ENCODE measurements around the gene PRKCZ. TPM values are rescaled to one million over a fixed set of nuclear protein-coding genes. Genes with fewer than 3 reads are reported as not detected.
A peak's percentile ranks its signal among the peaks of the same experiment; 100 is the strongest.

PRKCZ gene
- total and polyA plus RNA-seq, 9 of the 15 experiments (the other 6 are each of a cell fraction or from before 2014, with no cell fraction given) = 0.07 to 3.1 (median 1.3) TPM

DNA sequence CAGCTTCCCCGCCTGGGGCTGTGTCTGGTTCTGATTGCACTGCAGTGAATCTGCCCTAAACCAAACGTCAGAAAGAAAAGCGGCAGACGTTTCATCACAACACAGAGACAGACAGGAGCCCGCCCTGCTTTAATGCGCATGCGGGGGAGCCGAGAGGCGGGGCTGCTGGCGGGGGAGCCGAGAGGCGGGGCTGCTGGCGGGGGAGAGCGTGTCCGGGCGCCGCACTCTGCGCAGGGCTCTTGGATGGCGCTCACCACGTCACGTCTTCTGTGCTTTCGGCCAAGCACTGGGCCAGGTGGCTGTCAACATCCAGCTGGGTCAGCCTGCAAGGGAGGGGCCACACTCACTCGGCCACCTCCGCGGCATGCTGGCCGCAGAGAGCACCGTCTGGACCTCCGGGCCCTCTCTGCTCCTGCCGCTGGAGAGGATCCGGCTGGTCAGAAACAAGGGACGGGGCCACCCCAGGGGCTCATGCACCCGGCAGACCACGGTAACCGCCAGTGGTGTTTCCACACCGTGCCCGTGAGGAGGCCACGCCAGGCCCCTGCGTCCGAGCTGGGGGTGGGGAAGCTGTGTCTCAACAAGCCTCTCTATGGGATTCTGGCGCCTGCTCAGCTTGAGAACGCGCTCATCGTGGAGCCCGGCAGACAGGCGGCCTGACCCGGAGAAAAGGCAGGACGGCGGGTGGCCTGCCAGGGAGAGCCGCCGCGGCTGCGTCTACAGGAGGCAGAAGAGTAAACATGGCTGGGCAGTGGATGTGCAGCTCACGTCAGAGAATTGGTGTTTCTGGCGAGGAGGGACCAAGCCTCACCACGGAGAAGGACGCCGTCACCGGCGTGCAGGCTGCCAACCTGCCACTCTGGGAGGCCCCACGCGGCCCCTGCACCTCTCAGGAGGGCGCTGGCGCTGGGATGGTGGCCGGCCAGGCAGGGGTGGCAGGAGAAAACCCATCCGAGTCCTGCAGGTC, 139.5 kb downstream of the PRKCZ start (continued):
- TF ChIP-seq, protein P1, sequence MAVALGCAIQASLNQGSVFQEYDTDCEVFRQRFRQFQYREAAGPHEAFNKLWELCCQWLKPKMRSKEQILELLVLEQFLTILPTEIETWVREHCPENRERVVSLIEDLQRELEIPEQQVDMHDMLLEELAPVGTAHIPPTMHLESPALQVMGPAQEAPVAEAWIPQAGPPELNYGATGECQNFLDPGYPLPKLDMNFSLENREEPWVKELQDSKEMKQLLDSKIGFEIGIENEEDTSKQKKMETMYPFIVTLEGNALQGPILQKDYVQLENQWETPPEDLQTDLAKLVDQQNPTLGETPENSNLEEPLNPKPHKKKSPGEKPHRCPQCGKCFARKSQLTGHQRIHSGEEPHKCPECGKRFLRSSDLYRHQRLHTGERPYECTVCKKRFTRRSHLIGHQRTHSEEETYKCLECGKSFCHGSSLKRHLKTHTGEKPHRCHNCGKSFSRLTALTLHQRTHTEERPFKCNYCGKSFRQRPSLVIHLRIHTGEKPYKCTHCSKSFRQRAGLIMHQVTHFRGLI (CRISPR knock-in tag; IDR thresholded peaks at IDR 0.05) = no peak
- TF ChIP-seq CBFA2T3 (IDR thresholded peaks at IDR 0.05) = peak; percentile 57; the same call in 1 of the 2 replicates
- TF ChIP-seq, protein P2, sequence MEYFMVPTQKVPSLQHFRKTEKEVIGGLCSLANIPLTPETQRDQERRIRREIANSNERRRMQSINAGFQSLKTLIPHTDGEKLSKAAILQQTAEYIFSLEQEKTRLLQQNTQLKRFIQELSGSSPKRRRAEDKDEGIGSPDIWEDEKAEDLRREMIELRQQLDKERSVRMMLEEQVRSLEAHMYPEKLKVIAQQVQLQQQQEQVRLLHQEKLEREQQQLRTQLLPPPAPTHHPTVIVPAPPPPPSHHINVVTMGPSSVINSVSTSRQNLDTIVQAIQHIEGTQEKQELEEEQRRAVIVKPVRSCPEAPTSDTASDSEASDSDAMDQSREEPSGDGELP (CRISPR knock-in tag; IDR thresholded peaks at IDR 0.05; ENCODE audit: borderline replicate concordance) = peak; percentile 100
- no peak for TF ChIP-seq RBM25 (IDR thresholded peaks at IDR 0.05; ENCODE audit: low read depth, low read length, severe bottlenecking)
- peak; percentile 74; the same call in 1 of the 2 replicates for TF ChIP-seq MXI1 (IDR thresholded peaks at IDR 0.05; ENCODE audit: low read depth, low read length)
- no peak for TF ChIP-seq SP2 (IDR thresholded peaks at IDR 0.05; ENCODE audit: extremely low read depth, low read depth, low read length, poor library complexity, severe bottlenecking)
- TF ChIP-seq KLF1 (tag; IDR thresholded peaks at IDR 0.05) = no peak
- TF ChIP-seq MCM5 (IDR thresholded peaks at IDR 0.05; ENCODE audit: low read depth) = no peak
- TF ChIP-seq, protein P3, sequence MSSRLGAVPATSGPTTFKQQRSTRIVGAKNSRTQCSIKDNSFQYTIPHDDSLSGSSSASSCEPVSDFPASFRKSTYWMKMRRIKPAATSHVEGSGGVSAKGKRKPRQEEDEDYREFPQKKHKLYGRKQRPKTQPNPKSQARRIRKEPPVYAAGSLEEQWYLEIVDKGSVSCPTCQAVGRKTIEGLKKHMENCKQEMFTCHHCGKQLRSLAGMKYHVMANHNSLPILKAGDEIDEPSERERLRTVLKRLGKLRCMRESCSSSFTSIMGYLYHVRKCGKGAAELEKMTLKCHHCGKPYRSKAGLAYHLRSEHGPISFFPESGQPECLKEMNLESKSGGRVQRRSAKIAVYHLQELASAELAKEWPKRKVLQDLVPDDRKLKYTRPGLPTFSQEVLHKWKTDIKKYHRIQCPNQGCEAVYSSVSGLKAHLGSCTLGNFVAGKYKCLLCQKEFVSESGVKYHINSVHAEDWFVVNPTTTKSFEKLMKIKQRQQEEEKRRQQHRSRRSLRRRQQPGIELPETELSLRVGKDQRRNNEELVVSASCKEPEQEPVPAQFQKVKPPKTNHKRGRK (tag; IDR thresholded peaks at IDR 0.05) = no peak
- TF ChIP-seq SRSF3 (IDR thresholded peaks at IDR 0.05; ENCODE audit: insufficient read depth, low read length) = no peak
- TF ChIP-seq MTA3 (IDR thresholded peaks at IDR 0.05; ENCODE audit: borderline replicate concordance) = peak; percentile 87
- TF ChIP-seq KAT2B (IDR thresholded peaks at IDR 0.05; ENCODE audit: low read depth, low read length) = no peak
- TF ChIP-seq GTF2A2 (tag; IDR thresholded peaks at IDR 0.05) = no peak
- no peak for TF ChIP-seq RHOXF2B (CRISPR knock-in tag; conservative IDR thresholded peaks at IDR 0.05)
- TF ChIP-seq HMG20A (CRISPR knock-in tag; conservative IDR thresholded peaks at IDR 0.05) = no peak
- no peak for TF ChIP-seq NFE2L1 (tag; IDR thresholded peaks at IDR 0.05; ENCODE audit: borderline replicate concordance, low read depth)
- TF ChIP-seq SETDB1 (IDR thresholded peaks at IDR 0.05; ENCODE audit: low read length) = no peak
- no peak for TF ChIP-seq ZBTB49 (CRISPR knock-in tag; IDR thresholded peaks at IDR 0.05; ENCODE audit: borderline replicate concordance)
- peak; percentile 58; the same call in 1 of the 2 replicates for TF ChIP-seq MBD2 (IDR thresholded peaks at IDR 0.05; ENCODE audit: borderline replicate concordance, low read depth)
- TF ChIP-seq ZBTB17 (CRISPR knock-in tag; IDR thresholded peaks at IDR 0.05) = 0 out of 2 replicates have a peak, but pooled peaks have one; percentile 47
- no peak for TF ChIP-seq ZNF133 (CRISPR knock-in tag; IDR thresholded peaks at IDR 0.05)
- no peak for TF ChIP-seq ZNF717 (CRISPR knock-in tag; IDR thresholded peaks at IDR 0.05)
